NT2/D1 (cell line): ENCODE measurements around the gene ARPP19.

Source experiments
- SUZ12 ChIP-seq: IDR thresholded peaks from 2 replicates; pipeline ENCODE4 v1.6.1; 2011; ENCODE audit not compliant: insufficient read length, insufficient read depth; ENCODE audit errors: extremely low read depth
- ZNF274 ChIP-seq: IDR thresholded peaks from 2 replicates; pipeline ENCODE4 v1.6.1; 2011; ENCODE audit warnings: mild to moderate bottlenecking, low read depth, low read length

DNA sequence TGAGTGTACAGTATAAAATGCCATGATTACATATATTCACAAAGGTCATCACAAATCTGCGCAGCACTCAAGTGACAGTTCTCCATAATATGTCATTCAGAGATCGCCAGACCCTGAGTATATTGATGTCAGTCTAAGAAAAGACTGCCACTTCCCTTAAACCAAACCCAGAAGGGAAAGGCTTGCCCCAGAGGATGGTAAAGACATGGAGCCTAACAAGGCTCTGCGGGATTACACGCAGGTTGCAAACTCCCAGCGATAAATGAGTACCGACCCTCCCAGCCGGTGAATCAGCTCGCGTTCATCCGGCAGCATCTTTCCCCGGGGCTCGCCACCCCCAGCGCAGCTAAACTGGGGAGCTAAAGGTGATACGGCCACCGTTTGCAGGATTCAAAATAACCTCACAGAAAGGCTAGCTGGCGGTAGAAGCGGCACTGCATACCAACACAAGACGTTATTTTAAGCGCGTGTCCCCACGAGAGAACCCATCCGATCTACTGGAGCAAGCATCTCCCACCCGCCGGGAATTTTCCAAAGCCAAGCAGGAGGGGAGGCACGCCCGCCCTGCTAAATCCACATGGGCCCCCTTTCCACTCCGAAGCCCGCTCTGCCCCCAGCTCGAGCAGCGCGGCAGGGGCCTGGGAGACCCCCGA, 40.8 kb downstream of the ARPP19 start:
- TF ChIP-seq SUZ12 = no peak
- TF ChIP-seq ZNF274 = no peak
